ENCODE data around the gene DHRS4L2.
"Not testable (repeated sequence)": the region's sequence is repeated elsewhere in the genome, so short reads cannot be mapped to it uniquely, and the experiment has no call there.

DHRS4L2 gene

DNA sequence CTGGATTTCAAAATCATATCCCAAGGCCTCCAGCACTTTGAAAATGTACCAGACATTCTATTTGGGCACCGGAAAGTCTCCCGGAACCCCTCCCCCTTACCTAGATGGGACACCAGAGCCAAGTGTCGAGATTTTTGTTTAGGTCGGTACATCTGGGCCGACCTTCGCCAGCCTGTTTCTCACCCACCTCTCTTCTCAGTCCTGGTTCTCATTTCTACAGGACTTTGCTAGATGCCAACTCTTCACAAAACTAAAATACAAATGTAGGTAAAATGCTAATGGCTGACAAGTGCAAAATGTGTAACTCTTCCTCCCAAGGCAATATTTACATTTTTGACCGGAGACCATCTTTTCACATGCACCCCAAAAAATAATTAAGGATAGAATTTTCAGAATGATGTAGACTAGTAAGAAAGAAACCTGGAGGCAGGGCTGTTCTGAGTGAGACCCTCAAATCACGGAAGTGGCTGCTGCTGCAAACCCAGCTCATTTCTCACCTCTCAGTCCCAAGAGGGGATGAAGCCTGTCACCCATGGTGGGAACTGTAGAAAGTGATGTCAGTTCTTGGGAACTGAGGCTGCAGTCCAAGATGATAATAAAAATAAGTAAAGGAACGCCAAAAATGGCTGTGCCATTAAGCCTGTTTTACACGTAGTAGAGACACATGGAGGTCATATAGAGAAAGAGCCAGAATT, 48.4 kb downstream of the DHRS4L2 start:
- TF ChIP-seq, protein P1, sequence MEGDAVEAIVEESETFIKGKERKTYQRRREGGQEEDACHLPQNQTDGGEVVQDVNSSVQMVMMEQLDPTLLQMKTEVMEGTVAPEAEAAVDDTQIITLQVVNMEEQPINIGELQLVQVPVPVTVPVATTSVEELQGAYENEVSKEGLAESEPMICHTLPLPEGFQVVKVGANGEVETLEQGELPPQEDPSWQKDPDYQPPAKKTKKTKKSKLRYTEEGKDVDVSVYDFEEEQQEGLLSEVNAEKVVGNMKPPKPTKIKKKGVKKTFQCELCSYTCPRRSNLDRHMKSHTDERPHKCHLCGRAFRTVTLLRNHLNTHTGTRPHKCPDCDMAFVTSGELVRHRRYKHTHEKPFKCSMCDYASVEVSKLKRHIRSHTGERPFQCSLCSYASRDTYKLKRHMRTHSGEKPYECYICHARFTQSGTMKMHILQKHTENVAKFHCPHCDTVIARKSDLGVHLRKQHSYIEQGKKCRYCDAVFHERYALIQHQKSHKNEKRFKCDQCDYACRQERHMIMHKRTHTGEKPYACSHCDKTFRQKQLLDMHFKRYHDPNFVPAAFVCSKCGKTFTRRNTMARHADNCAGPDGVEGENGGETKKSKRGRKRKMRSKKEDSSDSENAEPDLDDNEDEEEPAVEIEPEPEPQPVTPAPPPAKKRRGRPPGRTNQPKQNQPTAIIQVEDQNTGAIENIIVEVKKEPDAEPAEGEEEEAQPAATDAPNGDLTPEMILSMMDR (IDR thresholded peaks at IDR 0.05) = peak; percentile 50
- H3K27ac ChIP-seq = peak overlapping the region; percentile 81

- TF ChIP-seq, protein P1 (IDR thresholded peaks at IDR 0.05) = no peak
- TF ChIP-seq ZFX (IDR thresholded peaks at IDR 0.05; ENCODE audit: borderline replicate concordance) = no peak
- H3K27ac ChIP-seq = no peak overlapping the region
Observed at GRCh38 chr14:24037658-24038037, 48.9 kb downstream of the DHRS4L2 start.

DNA sequence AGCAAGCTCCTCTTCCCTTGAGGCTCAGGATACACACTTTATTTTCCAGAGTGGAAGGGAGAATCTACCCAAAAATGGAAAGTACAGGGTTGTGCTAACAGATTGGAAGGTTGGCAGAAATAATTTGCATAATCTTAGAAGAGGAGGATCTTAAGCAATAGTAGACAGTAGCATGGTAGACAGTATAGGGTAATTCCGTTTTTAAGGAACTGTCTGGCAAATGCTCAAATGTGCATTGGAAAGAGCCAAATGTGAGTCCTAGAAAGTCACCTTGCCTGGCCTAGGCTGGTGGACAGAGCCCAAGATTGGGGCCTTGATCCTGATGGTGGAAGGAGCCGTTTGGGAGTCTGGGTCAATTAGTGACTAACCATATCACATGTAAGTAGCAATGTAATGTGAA, 50.0 kb downstream of the DHRS4L2 start:
- H3K27ac ChIP-seq = no peak overlapping the region
- TF ChIP-seq, protein P1 (IDR thresholded peaks at IDR 0.05) = no peak
- no peak for TF ChIP-seq ZFX (IDR thresholded peaks at IDR 0.05; ENCODE audit: borderline replicate concordance)

GRCh38 chr14:24040692-24041091, 52.0 kb downstream of the DHRS4L2 start:
- no peak overlapping the region for H3K27ac ChIP-seq
- TF ChIP-seq, protein P1 (IDR thresholded peaks at IDR 0.05) = no peak
- TF ChIP-seq ZFX (IDR thresholded peaks at IDR 0.05; ENCODE audit: borderline replicate concordance) = no peak

DNA sequence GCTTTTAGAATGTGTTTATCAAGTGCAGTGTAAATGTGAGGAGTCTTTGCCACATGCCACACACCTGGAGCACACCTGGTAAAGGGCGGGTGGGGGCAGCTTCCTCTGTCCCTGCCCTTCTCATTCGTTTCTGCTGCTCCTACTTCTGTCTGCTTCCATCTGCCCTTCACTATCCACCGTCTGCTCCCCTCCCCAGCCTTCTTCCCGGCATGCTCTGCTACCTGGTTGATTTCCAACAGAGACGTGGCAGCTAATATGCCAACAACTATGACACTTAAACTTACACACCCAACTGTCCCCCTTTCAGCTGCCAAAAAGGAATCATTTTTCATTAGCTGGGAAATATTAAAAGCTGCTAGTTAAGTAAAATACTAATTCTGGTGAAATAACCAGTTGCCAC, 54.0 kb downstream of the DHRS4L2 start:
- H3K27ac ChIP-seq = no peak overlapping the region
- TF ChIP-seq, protein P1 (IDR thresholded peaks at IDR 0.05) = no peak

- H3K27ac ChIP-seq = not testable (repeated sequence)
Observed at GRCh38 chr14:24049002-24049401, 60.3 kb downstream of the DHRS4L2 start.

GRCh38 chr14:24050753-24051152, 62.0 kb downstream of the DHRS4L2 start:
- H3K27ac ChIP-seq = not testable (repeated sequence)

- peak overlapping the region; percentile 49 for H3K27ac ChIP-seq
- TF ChIP-seq, protein P1 (IDR thresholded peaks at IDR 0.05) = no peak
- no peak for TF ChIP-seq ZFX (IDR thresholded peaks at IDR 0.05; ENCODE audit: borderline replicate concordance)
Observed at GRCh38 chr14:24051176-24051788, 62.6 kb downstream of the DHRS4L2 start.
